GM12874 (cell line): ENCODE measurements around the gene CLASP1.

Source experiments
- TF ChIP-seq, protein P1 (sequence below): IDR thresholded peaks from 2 replicates; pipeline ENCODE4 v1.5.1; 2011; ENCODE audit warnings: low read depth, mild to moderate bottlenecking, control low read depth, low read length, moderate library complexity; ENCODE audit not compliant: insufficient read depth

Gene CLASP1

DNA sequence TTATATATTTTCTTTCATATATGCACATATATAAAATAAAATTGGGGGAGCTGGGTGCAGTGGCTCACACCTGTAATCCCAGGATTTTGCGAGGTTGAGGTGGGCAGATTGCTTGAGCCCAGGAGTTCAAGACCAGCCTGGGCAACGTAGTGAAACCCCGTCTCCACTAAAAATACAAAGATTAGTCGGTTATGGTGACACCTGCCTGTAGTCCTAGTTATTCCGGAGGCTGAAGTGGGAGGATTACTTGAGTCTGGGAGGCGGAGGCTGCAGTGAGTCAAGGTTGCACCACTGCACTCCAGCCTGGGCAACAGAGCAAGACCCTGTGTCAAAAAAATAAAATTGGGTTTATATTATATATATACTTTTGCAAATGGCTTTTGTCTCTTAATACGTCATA lies 324.7 kb downstream of the CLASP1 start:
- TF ChIP-seq, protein P1, sequence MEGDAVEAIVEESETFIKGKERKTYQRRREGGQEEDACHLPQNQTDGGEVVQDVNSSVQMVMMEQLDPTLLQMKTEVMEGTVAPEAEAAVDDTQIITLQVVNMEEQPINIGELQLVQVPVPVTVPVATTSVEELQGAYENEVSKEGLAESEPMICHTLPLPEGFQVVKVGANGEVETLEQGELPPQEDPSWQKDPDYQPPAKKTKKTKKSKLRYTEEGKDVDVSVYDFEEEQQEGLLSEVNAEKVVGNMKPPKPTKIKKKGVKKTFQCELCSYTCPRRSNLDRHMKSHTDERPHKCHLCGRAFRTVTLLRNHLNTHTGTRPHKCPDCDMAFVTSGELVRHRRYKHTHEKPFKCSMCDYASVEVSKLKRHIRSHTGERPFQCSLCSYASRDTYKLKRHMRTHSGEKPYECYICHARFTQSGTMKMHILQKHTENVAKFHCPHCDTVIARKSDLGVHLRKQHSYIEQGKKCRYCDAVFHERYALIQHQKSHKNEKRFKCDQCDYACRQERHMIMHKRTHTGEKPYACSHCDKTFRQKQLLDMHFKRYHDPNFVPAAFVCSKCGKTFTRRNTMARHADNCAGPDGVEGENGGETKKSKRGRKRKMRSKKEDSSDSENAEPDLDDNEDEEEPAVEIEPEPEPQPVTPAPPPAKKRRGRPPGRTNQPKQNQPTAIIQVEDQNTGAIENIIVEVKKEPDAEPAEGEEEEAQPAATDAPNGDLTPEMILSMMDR: no peak

GRCh38 chr2:121321476-121321875 lies 327.8 kb downstream of the CLASP1 start:
- TF ChIP-seq, protein P1: no peak

- TF ChIP-seq, protein P1: no peak
These were observed 329.3 kb downstream of the CLASP1 start for GRCh38 chr2:121319941-121320340.

- TF ChIP-seq, protein P1: no peak
These were observed 332.3 kb downstream of the CLASP1 start for GRCh38 chr2:121316986-121317385.

DNA sequence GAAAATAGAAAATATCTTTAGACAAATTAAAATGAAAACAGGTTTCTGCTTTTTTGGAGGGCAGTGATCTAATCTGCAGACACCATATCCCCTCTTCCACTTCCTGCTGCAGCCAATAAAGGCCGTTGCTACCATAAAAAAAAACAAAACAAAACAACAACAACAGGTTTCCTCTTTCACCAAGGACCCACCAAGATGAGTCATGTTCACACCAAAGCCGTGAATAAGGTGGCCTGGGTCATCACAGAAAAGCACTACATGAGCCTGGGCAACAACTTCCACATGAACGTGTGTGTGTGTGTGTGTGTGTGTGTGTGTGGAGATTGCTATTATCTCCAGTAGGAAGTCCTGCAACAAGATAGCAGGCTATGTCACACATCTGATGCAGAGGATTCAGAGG lies 339.5 kb downstream of the CLASP1 start:
- TF ChIP-seq, protein P1: no peak

GRCh38 chr2:121309323-121309722 lies 339.9 kb downstream of the CLASP1 start:
- TF ChIP-seq, protein P1: no peak

DNA sequence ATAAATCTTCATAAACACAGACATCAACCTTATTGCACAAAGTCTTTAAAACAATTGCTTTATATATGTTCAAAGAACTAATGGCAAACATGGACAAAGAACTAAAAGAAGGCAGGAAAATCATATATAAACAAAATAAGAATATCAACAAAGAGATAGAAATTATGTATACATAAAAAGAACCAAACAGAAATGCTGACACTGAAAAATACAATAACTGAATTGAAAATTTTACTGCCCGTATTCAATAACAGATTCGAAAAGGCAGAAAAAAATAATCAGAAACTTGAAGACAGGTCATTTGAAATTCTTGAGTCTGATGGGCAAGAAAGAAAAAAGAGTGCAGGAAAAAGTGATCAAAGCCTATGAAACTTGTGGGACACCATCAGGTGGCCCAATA lies 342.2 kb downstream of the CLASP1 start:
- TF ChIP-seq, protein P1: no peak

GRCh38 chr2:121304941-121305340 lies 344.3 kb downstream of the CLASP1 start:
- TF ChIP-seq, protein P1: no peak
